Ascending aorta (tissue), 2 donors: ENCODE results near the gene WDFY2. TPM values are rescaled to one million over a fixed set of nuclear protein-coding genes. Genes with fewer than 3 reads are reported as not detected.

Experiments used
- DNase-seq, 2 donors: peaks; one replicate each; pipeline ENCODE4 v3.0.0-alpha.2; 2019; ENCODE audit warnings: low spot score in 2 of 2
- H3K27ac ChIP-seq, 2 donors: fragments of 200-600 bp; sonication (generic); one replicate each; pipeline ENCODE4 v1.5.1; 2016 to 2017; ENCODE audit warnings: mild to moderate bottlenecking in 1 of 2
- H3K27me3 ChIP-seq: fragments of 200-600 bp; sonication (generic); one replicate; pipeline ENCODE4 v1.5.1; 2017
- H3K36me3 ChIP-seq, 2 donors: fragments of 200-600 bp; sonication (generic); one replicate each; pipeline ENCODE4 v1.5.1; 2016
- H3K4me1 ChIP-seq, 2 donors: fragments of 200-600 bp; sonication (generic); one replicate each; pipeline ENCODE4 v1.5.1; 2016 to 2017; ENCODE audit warnings: mild to moderate bottlenecking in 1 of 2
- H3K4me3 ChIP-seq, 2 donors: fragments of 200-600 bp; sonication (generic); one replicate each; pipeline ENCODE4 v1.5.1; 2016 to 2017; ENCODE audit warnings: mild to moderate bottlenecking in 1 of 2
- H3K9me3 ChIP-seq, 2 donors: fragments of 200-600 bp; sonication (generic); one replicate each; pipeline ENCODE4 v1.5.1; 2016
- CTCF ChIP-seq, 3 experiments: fragments of 200-600 bp in 2 of 3; fragments of 450-650 bp in 1 of 3; sonication (generic) in 2 of 3; IDR thresholded peaks; one replicate each; pipeline ENCODE4 v1.5.1; 2016 to 2019; ENCODE audit warnings: antibody characterized with exemption in 3 of 3, mild to moderate bottlenecking in 1 of 3, moderate library complexity in 1 of 3
- intact Hi-C: fragments of 100-400 bp; cut with DNase I; formaldehyde crosslinking; loops from one replicate; pipeline ENCODE4 v1.15.1; 2023
- total RNA-seq: library from RNA; depleted of rRNA; stranded (reverse); fragments of >200 nt; gene quantifications from one replicate; pipeline ENCODE4 v1.1.0, GENCODE V29; 2016

Gene WDFY2
- total RNA-seq, 1 donor from 2014 or later = 6.1 TPM

GRCh38 chr13:51551416-51551815 is 32.8 kb upstream of the WDFY2 start:
- no peak for TF ChIP-seq CTCF (IDR thresholded peaks at IDR 0.05)

GRCh38 chr13:51552027-51552426 is 32.2 kb upstream of the WDFY2 start:
- H3K9me3 ChIP-seq = no peaks in the 10 kb centered on the region
- intact Hi-C loops = no loop called here
- H3K36me3 ChIP-seq = no peaks in the 10 kb centered on the region
- no peaks in the 10 kb centered on the region for H3K4me1 ChIP-seq
- no peak for DNase-seq
- no peak overlapping the region for H3K4me3 ChIP-seq
- TF ChIP-seq CTCF (IDR thresholded peaks at IDR 0.05) = no peak
- no peak overlapping the region for H3K27ac ChIP-seq
- H3K27me3 ChIP-seq = no peaks in the 10 kb centered on the region

More at GRCh38 chr13:51551416-51551815, 32.8 kb upstream of the WDFY2 start:
- intact Hi-C loops = no loop called here
- H3K9me3 ChIP-seq = no peaks in the 10 kb centered on the region
- no peaks in the 10 kb centered on the region for H3K27me3 ChIP-seq
- H3K4me3 ChIP-seq = no peak overlapping the region
- no peak overlapping the region for H3K27ac ChIP-seq
- no peaks in the 10 kb centered on the region for H3K36me3 ChIP-seq
- DNase-seq = no peak
- no peaks in the 10 kb centered on the region for H3K4me1 ChIP-seq

GRCh38 chr13:51553531-51553930 is 30.7 kb upstream of the WDFY2 start:
- Histone ChIP-seq H3K4me3 (no peak overlapping the region), H3K9me3 (no peaks in the 10 kb centered on the region), H3K27me3 (no peaks in the 10 kb centered on the region), H3K27ac (no peak overlapping the region), H3K36me3 (no peaks in the 10 kb centered on the region), H3K4me1 (no peaks in the 10 kb centered on the region)
- TF ChIP-seq CTCF (IDR thresholded peaks at IDR 0.05) = no peak
- intact Hi-C loops = no loop called here
- no peak for DNase-seq

- TF ChIP-seq CTCF (IDR thresholded peaks at IDR 0.05) = no peak
- Histone ChIP-seq H3K27ac (no peak overlapping the region), H3K9me3 (no peaks in the 10 kb centered on the region), H3K4me3 (no peak overlapping the region), H3K4me1 (no peaks in the 10 kb centered on the region), H3K36me3 (no peaks in the 10 kb centered on the region), H3K27me3 (no peaks in the 10 kb centered on the region)
- intact Hi-C loops = no loop called here
- DNase-seq = no peak
Observed at GRCh38 chr13:51556740-51557139, 27.5 kb upstream of the WDFY2 start.

DNA sequence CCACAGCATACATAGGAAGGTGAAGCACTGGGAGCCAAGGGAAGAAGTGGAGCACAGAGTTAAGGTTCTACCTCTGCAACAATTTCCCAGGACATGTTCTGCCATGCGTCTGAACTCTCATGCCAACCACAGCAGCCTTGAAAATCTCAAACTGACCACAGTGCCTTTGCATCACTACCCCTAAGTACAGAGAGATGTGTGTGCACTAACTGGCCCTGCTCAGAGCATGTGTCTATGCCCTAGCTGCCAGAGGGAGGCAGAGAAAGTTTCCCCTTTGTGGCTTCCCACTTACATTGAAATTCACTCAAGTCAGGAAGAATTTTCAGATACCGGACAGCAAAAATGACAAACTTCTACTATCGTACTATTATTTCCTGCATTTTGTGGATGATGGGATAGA is 26.8 kb upstream of the WDFY2 start:
- no peak overlapping the region for H3K27ac ChIP-seq
- no peaks in the 10 kb centered on the region for H3K4me1 ChIP-seq
- no peaks in the 10 kb centered on the region for H3K9me3 ChIP-seq
- DNase-seq = no peak
- H3K4me3 ChIP-seq = no peak overlapping the region
- no peaks in the 10 kb centered on the region for H3K27me3 ChIP-seq
- no peak for TF ChIP-seq CTCF (IDR thresholded peaks at IDR 0.05)
- H3K36me3 ChIP-seq = no peaks in the 10 kb centered on the region
- intact Hi-C loops = no loop called here
